Measurements from ENCODE around the gene HHAT.

DNA sequence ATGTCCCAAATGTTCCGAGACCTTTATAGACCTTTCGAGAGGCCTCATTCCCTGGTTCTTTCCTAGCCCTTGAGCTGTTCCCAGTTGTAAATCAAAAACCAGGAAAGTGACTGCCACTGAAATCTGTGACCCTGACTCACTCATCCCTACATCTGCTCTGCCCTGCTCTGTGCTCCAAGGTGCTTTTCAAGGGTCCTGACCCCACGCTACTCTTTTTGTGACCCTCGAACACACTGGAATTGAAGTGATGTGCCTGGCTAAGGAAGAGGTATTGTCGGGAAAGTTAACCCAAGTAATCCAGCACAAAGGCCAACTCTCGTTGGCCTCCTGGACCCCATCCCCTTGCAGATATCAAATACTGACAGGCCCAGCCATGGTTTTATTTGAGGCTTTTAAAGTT, 244.4 kb downstream of the HHAT start:
- TF ChIP-seq EZH2 (IDR thresholded peaks at IDR 0.05; ENCODE audit: insufficient read depth, poor library complexity, severe bottlenecking) (no peak), EZH2phosphoT487 (IDR thresholded peaks at IDR 0.05; ENCODE audit: insufficient read depth, low read depth) (no peak)

Measured in GM23248 (cell line).